Fibroblast of mammary gland (primary cell): ENCODE results near the gene SSTR3.
"Not testable (repeated sequence)": the region's sequence is repeated elsewhere in the genome, so short reads cannot be mapped to it uniquely, and the experiment has no call there.

Experiments used
- DNase-seq: peaks from one replicate; pipeline ENCODE4 v3.0.0-alpha.2; 2010; ENCODE audit warnings: low read depth
- H3K4me3 ChIP-seq: 2 replicates; pipeline ENCODE4 v1.5.1; 2011; ENCODE audit warnings: low read depth, mild to moderate bottlenecking, low read length, moderate library complexity; ENCODE audit not compliant: control insufficient read depth
- TF ChIP-seq, protein P1 (sequence below): conservative IDR thresholded peaks from 2 replicates; pipeline ENCODE4 v1.5.1; 2011; ENCODE audit warnings: low read depth, low read length, inconsistent platforms; ENCODE audit not compliant: control insufficient read depth, insufficient read depth

The SSTR3 gene

GRCh38 chr22:37204045-37204655 is 8.1 kb downstream of the SSTR3 start:
- DNase-seq, result no peak
- TF ChIP-seq, protein P1, sequence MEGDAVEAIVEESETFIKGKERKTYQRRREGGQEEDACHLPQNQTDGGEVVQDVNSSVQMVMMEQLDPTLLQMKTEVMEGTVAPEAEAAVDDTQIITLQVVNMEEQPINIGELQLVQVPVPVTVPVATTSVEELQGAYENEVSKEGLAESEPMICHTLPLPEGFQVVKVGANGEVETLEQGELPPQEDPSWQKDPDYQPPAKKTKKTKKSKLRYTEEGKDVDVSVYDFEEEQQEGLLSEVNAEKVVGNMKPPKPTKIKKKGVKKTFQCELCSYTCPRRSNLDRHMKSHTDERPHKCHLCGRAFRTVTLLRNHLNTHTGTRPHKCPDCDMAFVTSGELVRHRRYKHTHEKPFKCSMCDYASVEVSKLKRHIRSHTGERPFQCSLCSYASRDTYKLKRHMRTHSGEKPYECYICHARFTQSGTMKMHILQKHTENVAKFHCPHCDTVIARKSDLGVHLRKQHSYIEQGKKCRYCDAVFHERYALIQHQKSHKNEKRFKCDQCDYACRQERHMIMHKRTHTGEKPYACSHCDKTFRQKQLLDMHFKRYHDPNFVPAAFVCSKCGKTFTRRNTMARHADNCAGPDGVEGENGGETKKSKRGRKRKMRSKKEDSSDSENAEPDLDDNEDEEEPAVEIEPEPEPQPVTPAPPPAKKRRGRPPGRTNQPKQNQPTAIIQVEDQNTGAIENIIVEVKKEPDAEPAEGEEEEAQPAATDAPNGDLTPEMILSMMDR, result no peak
- H3K4me3 ChIP-seq, result no peak overlapping the region

- no peak overlapping the region for H3K4me3 ChIP-seq
- TF ChIP-seq, protein P1, result no peak
- no peak for DNase-seq
Observed at GRCh38 chr22:37203354-37204044, 8.8 kb downstream of the SSTR3 start.

DNA sequence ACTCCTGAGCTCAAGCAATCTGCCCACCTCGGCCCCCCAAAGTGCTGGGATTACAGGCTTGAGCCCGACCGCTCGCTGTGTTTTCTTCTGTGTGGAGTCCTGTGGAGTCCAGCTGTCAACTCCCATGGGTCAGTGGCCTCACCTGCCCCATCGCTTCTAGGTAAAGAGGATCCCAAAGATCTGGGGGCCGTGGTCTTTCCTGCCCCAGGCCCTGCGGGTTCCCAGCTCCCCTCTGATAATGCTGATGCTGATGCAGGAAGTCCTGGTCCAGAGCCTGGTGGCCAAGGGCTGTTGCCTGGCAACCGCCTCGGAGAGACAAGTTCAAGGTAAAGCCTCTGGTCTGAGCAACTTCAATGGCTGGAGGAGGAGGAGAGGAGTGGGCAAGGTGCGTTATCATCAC is 9.6 kb downstream of the SSTR3 start:
- no peak for DNase-seq
- TF ChIP-seq, protein P1, result no peak
- H3K4me3 ChIP-seq, result no peak overlapping the region

DNA sequence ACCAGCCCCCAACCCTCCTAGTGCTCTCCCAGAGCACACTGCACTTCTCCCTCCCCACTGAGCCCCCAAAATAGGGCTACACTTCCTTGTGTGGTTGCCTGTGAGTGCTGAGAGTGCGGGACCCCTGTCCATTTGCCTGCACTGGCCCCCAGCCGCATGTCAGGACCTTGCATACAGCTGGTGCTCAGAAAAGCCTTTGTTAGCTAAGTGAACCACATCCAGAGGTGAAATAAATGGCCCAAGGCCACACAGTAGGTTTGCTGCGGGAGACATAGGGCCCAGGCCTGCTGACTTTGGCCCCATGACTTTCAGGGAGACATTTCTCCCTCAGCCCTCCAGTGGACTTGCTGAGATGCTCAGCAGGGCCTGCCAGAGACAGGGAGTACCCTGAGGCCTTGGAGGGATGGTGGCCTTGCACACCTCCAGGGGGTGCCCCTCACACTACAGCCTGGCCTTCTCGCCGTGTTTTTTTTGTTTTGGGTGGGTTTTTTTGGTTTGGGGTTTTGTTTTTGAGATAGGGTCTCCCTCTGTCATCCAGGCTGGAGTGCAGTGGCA is 10.2 kb downstream of the SSTR3 start:
- no peak for DNase-seq
- TF ChIP-seq, protein P1, result no peak
- H3K4me3 ChIP-seq, result no peak overlapping the region

GRCh38 chr22:37201443-37201820 is 10.8 kb downstream of the SSTR3 start:
- not testable (repeated sequence) for DNase-seq

DNA sequence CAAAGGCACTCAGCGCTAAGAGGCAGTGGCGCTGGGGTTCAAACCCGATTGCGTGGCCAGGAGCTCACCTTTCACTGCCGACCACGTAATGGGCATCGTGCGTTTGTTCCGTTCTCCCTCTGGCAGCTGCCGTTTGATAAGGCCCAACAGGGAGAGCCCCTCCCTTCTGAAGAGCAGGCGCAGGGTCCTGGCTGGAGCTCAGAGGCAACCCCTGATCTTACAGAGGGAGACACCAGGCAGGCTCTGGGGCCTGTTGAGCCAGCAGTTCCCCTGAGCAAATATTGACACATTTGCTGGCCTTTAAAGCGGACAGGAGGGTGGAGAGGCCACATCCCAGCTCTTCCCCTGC is 12.5 kb downstream of the SSTR3 start:
- TF ChIP-seq, protein P1, result no peak
- no peak for DNase-seq
- peak overlapping the region; percentile 31 for H3K4me3 ChIP-seq

More at GRCh38 chr22:37201443-37201820, 10.8 kb downstream of the SSTR3 start:
- H3K4me3 ChIP-seq, result not testable (repeated sequence)

- peak; percentile 96 for DNase-seq
- H3K4me3 ChIP-seq, result peak overlapping the region; percentile 68
- TF ChIP-seq, protein P1, result peak; percentile 63
Observed at GRCh38 chr22:37199103-37199759, 13.0 kb downstream of the SSTR3 start.
